GM19238 (cell line): ENCODE results near the gene TRIM56.
"Not testable (repeated sequence)": the region's sequence is repeated elsewhere in the genome, so short reads cannot be mapped to it uniquely, and the experiment has no call there.

Experiments
- DNase-seq: peaks from one replicate; pipeline ENCODE4 v3.0.0; 2011; ENCODE audit warnings: low spot score; ENCODE audit not compliant: insufficient read length

The TRIM56 gene

GRCh38 chr7:101113140-101113539 lies 27.9 kb downstream of the TRIM56 start:
- not testable (repeated sequence) for DNase-seq

GRCh38 chr7:101113836-101114235 lies 28.6 kb downstream of the TRIM56 start:
- DNase-seq: no peak

GRCh38 chr7:101114492-101114891 lies 29.2 kb downstream of the TRIM56 start:
- DNase-seq: no peak

- no peak for DNase-seq
Measured at GRCh38 chr7:101115215-101115614, 29.9 kb downstream of the TRIM56 start.

- DNase-seq: no peak
Measured at GRCh38 chr7:101116898-101117297, 31.6 kb downstream of the TRIM56 start.

- no peak for DNase-seq
Measured at GRCh38 chr7:101118856-101119255, 33.6 kb downstream of the TRIM56 start.

GRCh38 chr7:101119876-101120275 lies 34.6 kb downstream of the TRIM56 start:
- DNase-seq: no peak

- DNase-seq: no peak
Measured at GRCh38 chr7:101120315-101120714, 35.0 kb downstream of the TRIM56 start.

GRCh38 chr7:101121631-101121990 lies 36.3 kb downstream of the TRIM56 start:
- DNase-seq: not testable (repeated sequence)

GRCh38 chr7:101121991-101122932 lies 37.0 kb downstream of the TRIM56 start:
- peak; percentile 40 for DNase-seq

GRCh38 chr7:101122933-101123702 lies 37.8 kb downstream of the TRIM56 start:
- DNase-seq: no peak

- no peak for DNase-seq
Measured at GRCh38 chr7:101123703-101124068, 38.4 kb downstream of the TRIM56 start.

- DNase-seq: no peak
Measured at GRCh38 chr7:101124376-101125056, 39.2 kb downstream of the TRIM56 start.

- peak; percentile 49 for DNase-seq
Measured at GRCh38 chr7:101125989-101126650, 40.8 kb downstream of the TRIM56 start.

- peak; percentile 70 for DNase-seq
Measured at GRCh38 chr7:101126651-101127459, 41.6 kb downstream of the TRIM56 start, which contains the start of gene SERPINE1. Gene SERPINE1 (plus strand): TSS chr7:101127104. CDS start chr7:101128394, 1,290 bp downstream.

GRCh38 chr7:101127460-101128039 lies 42.3 kb downstream of the TRIM56 start:
- no peak for DNase-seq

- DNase-seq: no peak
Measured at GRCh38 chr7:101128040-101128834, 43.0 kb downstream of the TRIM56 start.

- DNase-seq: no peak
Measured at GRCh38 chr7:101129603-101130117, 44.4 kb downstream of the TRIM56 start.
